K562 (cell line): ENCODE data around the gene TTC39C. TPM values are rescaled to one million over a fixed set of nuclear protein-coding genes. Genes with fewer than 3 reads are reported as not detected.

ENCODE experiments used
- ATAC-seq: fragments of 200-7000 bp; cut with Tn5 transposase; 3 replicates; pipeline ENCODE4 v1.9.1; 2020; ENCODE audit warnings: moderate library complexity
- BruUV-seq: library from RNA; stranded (reverse); fragments of 400-500 nt; replicated peaks from 2 replicates; lab custom pipeline; 2021; lab: Mats Ljungman, UMichigan
- CTCF ChIA-PET: fragments of 300-600 bp; formaldehyde crosslinking; extraction: SDS; loops from one replicate; lab custom pipeline; 2021; ENCODE audit warnings: low intra/inter-chr PET ratio; lab: Yijun Ruan, JAX
- POLR2A ChIA-PET: fragments of 300-600, 350-650 bp; sonication (Branson Sonifier 250); formaldehyde crosslinking; extraction: SDS; loops from one replicate; lab custom pipeline; 2021; ENCODE audit warnings: antibody characterized with exemption, inconsistent platforms; lab: Yijun Ruan, JAX
- DNase-seq, 4 experiments: peaks; one replicate each; pipeline versions ENCODE4 v3.0.0 to v3.0.0-alpha.2; 2011 to 2018; ENCODE audit warnings: low spot score in 3 of 4, mixed read lengths in 3 of 4; ENCODE audit errors: extremely low read depth in 1 of 4
- FAIRE-seq: peaks from 2 replicates; lab custom pipeline; 2011; peaks lifted over from hg19 to GRCh38; lab: Jason Lieb, UNC
- H2AFZ ChIP-seq: 2 replicates; pipeline ENCODE4 v1.6.0; 2011; ENCODE audit warnings: low read depth, low read length, control low read depth, inconsistent platforms
- H3K27ac ChIP-seq: fragments of 200-600 bp; 3 replicates; pipeline ENCODE4 v1.8.0; 2011; ENCODE audit warnings: low read depth, mild to moderate bottlenecking, control low read depth, inconsistent platforms, low read length, moderate library complexity, mixed read lengths; ENCODE audit errors: extremely low read depth
- H3K27me3 ChIP-seq, 2 experiments: fragments of 300-600 bp in 1 of 2; 2 replicates in 1 of 2; 3 replicates in 1 of 2; pipeline versions ENCODE4 v1.6.0 to v1.8.0; 2011; ENCODE audit warnings: inconsistent platforms in 2 of 2, low read length in 2 of 2, mild to moderate bottlenecking in 1 of 2, mixed read lengths in 1 of 2, moderate library complexity in 1 of 2; ENCODE audit not compliant: control insufficient read depth in 2 of 2, insufficient read depth in 2 of 2
- H3K36me3 ChIP-seq: fragments of 300-600 bp; 3 replicates; pipeline ENCODE4 v1.8.0; 2011; ENCODE audit warnings: mild to moderate bottlenecking, low read length, inconsistent platforms; ENCODE audit not compliant: control insufficient read depth, insufficient read depth
- H3K4me1 ChIP-seq, 2 experiments: fragments of 200-600 bp in 1 of 2; replicated peaks in 1 of 2; 2 replicates in 1 of 2; 3 replicates in 1 of 2; pipeline versions ENCODE4 v1.5.1 to v1.8.0; 2011; ENCODE audit warnings: inconsistent platforms in 2 of 2, low read length in 2 of 2, mild to moderate bottlenecking in 1 of 2, mixed read lengths in 1 of 2, moderate library complexity in 1 of 2; ENCODE audit not compliant: control insufficient read depth in 2 of 2, insufficient read depth in 2 of 2
- H3K4me2 ChIP-seq: 2 replicates; pipeline ENCODE4 v1.6.1; 2011; ENCODE audit warnings: low read length, control low read depth, inconsistent platforms, mixed read lengths; ENCODE audit not compliant: insufficient read depth
- H3K4me3 ChIP-seq: fragments of 200-600 bp; sonication (generic), shearing (Covaris generic); 2 replicates; pipeline ENCODE4 v1.5.1; 2016; ENCODE audit warnings: control low read depth, inconsistent platforms
- H3K79me2 ChIP-seq: fragments of 200-600 bp; 3 replicates; pipeline ENCODE4 v1.8.0; 2011; ENCODE audit warnings: low read length, inconsistent platforms; ENCODE audit not compliant: control insufficient read depth, insufficient read depth
- H3K9ac ChIP-seq, 2 experiments: 2 replicates each; pipeline versions ENCODE4 v1.6.0 to v1.6.1; 2011; ENCODE audit warnings: low read depth in 2 of 2, low read length in 2 of 2, control low read depth in 1 of 2, inconsistent platforms in 1 of 2, mild to moderate bottlenecking in 1 of 2, mixed read lengths in 1 of 2; ENCODE audit not compliant: insufficient read depth in 1 of 2
- H3K9me1 ChIP-seq: one replicate; pipeline ENCODE4 v1.6.0; 2011; ENCODE audit warnings: inconsistent platforms, mild to moderate bottlenecking, low read length, moderate library complexity; ENCODE audit not compliant: control insufficient read depth, insufficient read depth
- H3K9me3 ChIP-seq: replicated peaks from 2 replicates; pipeline ENCODE4 v1.5.1; 2011; ENCODE audit warnings: low read depth, low read length, inconsistent platforms; ENCODE audit not compliant: control insufficient read depth, insufficient read depth
- H4K20me1 ChIP-seq: replicated peaks from 2 replicates; pipeline ENCODE4 v1.6.1; 2011; ENCODE audit warnings: low read length, inconsistent platforms, mixed read lengths; ENCODE audit not compliant: control insufficient read depth, insufficient read depth
- BHLHE40 ChIP-seq: IDR thresholded peaks from 2 replicates; pipeline ENCODE4 v1.6.1; 2011; ENCODE audit warnings: low read length, improper control_type of control experiment
- DDX20 ChIP-seq: fragments of 450-650 bp; IDR thresholded peaks from 2 replicates; pipeline ENCODE4 v1.6.1; 2016; ENCODE audit warnings: missing genetic modification characterization, low read depth, mild to moderate bottlenecking, missing compliant biosample characterization, moderate library complexity
- HDAC8 ChIP-seq: fragments of 450-650 bp; IDR thresholded peaks from 2 replicates; pipeline ENCODE4 v1.6.1; 2016; ENCODE audit warnings: mild to moderate bottlenecking, missing genetic modification characterization, moderate library complexity, missing compliant biosample characterization
- HIVEP1 ChIP-seq: fragments of 250-450 bp; sonication (Bioruptor Pico); IDR thresholded peaks from 2 replicates; pipeline ENCODE4 v1.4.0; 2020; ENCODE audit warnings: mild to moderate bottlenecking
- HLTF ChIP-seq: fragments of 450-650 bp; IDR thresholded peaks from 2 replicates; pipeline ENCODE4 v1.6.1; 2016
- NELFE ChIP-seq: IDR thresholded peaks from 2 replicates; pipeline ENCODE4 v1.6.1; 2011; ENCODE audit warnings: mild to moderate bottlenecking; ENCODE audit not compliant: insufficient read depth, insufficient read length
- PHF8 ChIP-seq: fragments of 200-600 bp; sonication (generic); IDR thresholded peaks from 2 replicates; pipeline ENCODE4 v1.6.1; 2012; ENCODE audit warnings: mixed run types, mild to moderate bottlenecking, inconsistent platforms, low read length, moderate library complexity, borderline replicate concordance
- POLR3G ChIP-seq: IDR thresholded peaks from 2 replicates; pipeline ENCODE4 v1.6.1; 2011; ENCODE audit not compliant: insufficient read length, insufficient replicate concordance; ENCODE audit errors: extremely low read depth
- SMARCA5 ChIP-seq: fragments of 450-650 bp; IDR thresholded peaks from 2 replicates; pipeline ENCODE4 v1.6.1; 2016
- TCF7 ChIP-seq: sonication (generic); IDR thresholded peaks from 2 replicates; pipeline ENCODE4 v1.6.1; 2016; ENCODE audit warnings: antibody characterized with exemption, borderline replicate concordance
- WHSC1 ChIP-seq: IDR thresholded peaks from one replicate; pipeline ENCODE4 v1.6.1; 2012; ENCODE audit warnings: low read length, control low read depth, inconsistent platforms
- ZKSCAN1 ChIP-seq: fragments of 150-350 bp; IDR thresholded peaks from 2 replicates; pipeline ENCODE4 v1.6.1; 2016; ENCODE audit warnings: low read depth, low read length
- WGBS: fragments of 100-300 bp; shearing (Covaris generic); methylation state at CpG from one replicate; pipeline ENCODE4 v1.1.6; 2016; ENCODE audit warnings: low coverage, mixed read lengths; ENCODE audit not compliant: insufficient coverage; ENCODE audit errors: missing lambda C conversion rate; 5-methylcytosine and 5-hydroxymethylcytosine counted together
- in situ Hi-C: fragments of 300-500 bp; cut with MboI; formaldehyde crosslinking; loops from 4 replicates; pipeline ENCODE4 v1.15.0; 2018; ENCODE audit warnings: inconsistent platforms, mixed read lengths
- intact Hi-C: fragments of 100-400 bp; cut with micrococcal nuclease; formaldehyde crosslinking; loops from 2 replicates; pipeline ENCODE4 v1.14.2; 2022
- polyA plus RNA-seq, 8 experiments: library from polyadenylated mRNA; depleted of rRNA in 4 of 8; stranded (reverse) in 5 of 8; unstranded in 3 of 8; fragments of >200 nt; fragmentation: Nextera tagmentation in 2 of 8; fragmentation: Illumina TruSeq in 1 of 8; extraction: Ambion mirVana in 2 of 8; extraction: Trizol in 1 of 8; gene quantifications; 2 replicates each; pipeline versions ENCODE4 v1.2.1 to v1.2.3, GENCODE V29; 2011 to 2014; ENCODE audit warnings: inconsistent platforms in 1 of 8, missing spikeins in 1 of 8
- total RNA-seq, 7 experiments: library from RNA; depleted of rRNA in 6 of 7; stranded (reverse); fragments of >200 nt in 6 of 7; fragmentation: Illumina TruSeq in 2 of 7; extraction: Trizol in 2 of 7; gene quantifications; 2 replicates each; pipeline versions ENCODE4 v1.2.1 to v1.2.3, GENCODE V29; 2011 to 2021; ENCODE audit warnings: low replicate concordance in 1 of 7
- TF ChIP-seq, protein P1 (sequence below): fragments of 450-650 bp; formaldehyde crosslinking; IDR thresholded peaks from 2 replicates; pipeline ENCODE4 v1.4.0; 2020; ENCODE audit warnings: mild to moderate bottlenecking, moderate library complexity
- TF ChIP-seq, protein P2 (sequence below): fragments of 450-650 bp; formaldehyde crosslinking; IDR thresholded peaks from 2 replicates; pipeline ENCODE4 v1.4.0; 2020; ENCODE audit warnings: mild to moderate bottlenecking, moderate library complexity
- TF ChIP-seq, protein P3 (sequence below): fragments of 450-650 bp; IDR thresholded peaks from 2 replicates; pipeline ENCODE4 v1.6.1; 2016

Gene TTC39C
- total and polyA plus RNA-seq, 9 of the 15 experiments (the other 6 are each of a cell fraction or from before 2014, with no cell fraction given), result 0.01 to 0.58 (median 0.18) TPM; not detected in 5

DNA sequence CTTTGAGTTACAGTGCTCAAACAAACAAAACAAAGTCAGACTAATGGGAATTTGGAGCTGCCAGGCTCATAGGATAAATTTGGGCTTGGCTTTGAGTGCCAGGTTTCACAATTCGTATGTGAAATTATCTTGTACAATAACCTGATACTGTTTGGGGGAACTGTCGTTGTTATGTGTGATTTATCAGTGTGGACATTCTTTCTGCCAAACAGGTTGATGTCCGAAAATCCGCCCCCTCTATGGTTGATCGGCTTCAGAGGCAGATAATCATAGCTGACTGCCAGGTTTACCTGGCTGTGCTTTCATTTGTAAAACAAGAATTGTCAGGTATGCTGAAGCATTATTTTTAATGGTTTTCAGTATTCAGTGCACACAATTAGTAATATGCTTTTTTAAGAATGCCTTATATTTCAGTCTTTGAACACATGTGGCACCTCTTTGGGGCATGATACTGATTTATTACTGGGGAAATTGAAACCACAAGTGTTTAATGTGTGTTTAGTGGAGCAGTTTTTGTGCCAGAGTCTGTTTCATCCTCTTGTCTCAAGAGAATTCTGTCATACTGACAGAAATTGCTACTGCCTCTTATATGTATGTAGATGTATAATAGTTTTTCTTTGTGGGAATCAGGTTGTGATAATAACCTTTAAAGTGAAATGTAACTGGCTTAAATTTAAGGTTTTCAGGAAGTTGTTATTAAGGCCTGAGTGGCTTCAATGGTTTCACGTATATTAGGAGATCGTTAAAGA is 54.6 kb downstream of the TTC39C start:
- in situ Hi-C loops (no loop called here), intact Hi-C loops (no loop called here)
- 0% methylated on average over 7 of the region's 7 CpGs for WGBS
- H3K9me1 ChIP-seq, result no peaks in the 10 kb centered on the region
- no peaks in the 10 kb centered on the region for H4K20me1 ChIP-seq
- H3K27ac ChIP-seq, result no peak overlapping the region
- FAIRE-seq, result no peak
- no peak overlapping the region for H3K4me3 ChIP-seq
- CTCF ChIA-PET, result no interaction called here
- no TSS peak for BruUV-seq
- peaks cover 0 to 4% of the 10 kb centered on the region in 2 experiments; a peak in 1 of 5 replicates for H3K27me3 ChIP-seq
- no peaks in the 10 kb centered on the region for H3K79me2 ChIP-seq
- no peaks in the 10 kb centered on the region for H3K36me3 ChIP-seq
- POLR2A ChIA-PET, result no interaction called here
- ATAC-seq, result no peak
- H3K4me1 ChIP-seq, result no peaks in the 10 kb centered on the region
- DNase-seq, result no peak
- H3K4me2 ChIP-seq, result no peak overlapping the region
- TF ChIP-seq TCF7, result no peak
- TF ChIP-seq HDAC8 (tag), result no peak
- TF ChIP-seq BHLHE40, result no peak
- no peak for TF ChIP-seq NELFE
- no peak for TF ChIP-seq SMARCA5
- TF ChIP-seq, protein P1, sequence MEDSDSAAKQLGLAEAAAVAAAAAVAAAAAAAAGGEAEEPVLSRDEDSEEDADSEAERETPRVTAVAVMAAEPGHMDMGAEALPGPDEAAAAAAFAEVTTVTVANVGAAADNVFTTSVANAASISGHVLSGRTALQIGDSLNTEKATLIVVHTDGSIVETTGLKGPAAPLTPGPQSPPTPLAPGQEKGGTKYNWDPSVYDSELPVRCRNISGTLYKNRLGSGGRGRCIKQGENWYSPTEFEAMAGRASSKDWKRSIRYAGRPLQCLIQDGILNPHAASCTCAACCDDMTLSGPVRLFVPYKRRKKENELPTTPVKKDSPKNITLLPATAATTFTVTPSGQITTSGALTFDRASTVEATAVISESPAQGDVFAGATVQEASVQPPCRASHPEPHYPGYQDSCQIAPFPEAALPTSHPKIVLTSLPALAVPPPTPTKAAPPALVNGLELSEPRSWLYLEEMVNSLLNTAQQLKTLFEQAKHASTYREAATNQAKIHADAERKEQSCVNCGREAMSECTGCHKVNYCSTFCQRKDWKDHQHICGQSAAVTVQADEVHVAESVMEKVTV (CRISPR knock-in tag), result no peak
- no peak for TF ChIP-seq ZKSCAN1
- no peak for TF ChIP-seq HLTF
- TF ChIP-seq DDX20 (tag), result no peak
- no peak for TF ChIP-seq HIVEP1 (CRISPR knock-in tag)
- TF ChIP-seq POLR3G, result no peak
- TF ChIP-seq WHSC1, result no peak
- TF ChIP-seq, protein P2, sequence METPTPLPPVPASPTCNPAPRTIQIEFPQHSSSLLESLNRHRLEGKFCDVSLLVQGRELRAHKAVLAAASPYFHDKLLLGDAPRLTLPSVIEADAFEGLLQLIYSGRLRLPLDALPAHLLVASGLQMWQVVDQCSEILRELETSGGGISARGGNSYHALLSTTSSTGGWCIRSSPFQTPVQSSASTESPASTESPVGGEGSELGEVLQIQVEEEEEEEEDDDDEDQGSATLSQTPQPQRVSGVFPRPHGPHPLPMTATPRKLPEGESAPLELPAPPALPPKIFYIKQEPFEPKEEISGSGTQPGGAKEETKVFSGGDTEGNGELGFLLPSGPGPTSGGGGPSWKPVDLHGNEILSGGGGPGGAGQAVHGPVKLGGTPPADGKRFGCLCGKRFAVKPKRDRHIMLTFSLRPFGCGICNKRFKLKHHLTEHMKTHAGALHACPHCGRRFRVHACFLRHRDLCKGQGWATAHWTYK, result no peak
- TF ChIP-seq PHF8, result no peak
- TF ChIP-seq, protein P3, sequence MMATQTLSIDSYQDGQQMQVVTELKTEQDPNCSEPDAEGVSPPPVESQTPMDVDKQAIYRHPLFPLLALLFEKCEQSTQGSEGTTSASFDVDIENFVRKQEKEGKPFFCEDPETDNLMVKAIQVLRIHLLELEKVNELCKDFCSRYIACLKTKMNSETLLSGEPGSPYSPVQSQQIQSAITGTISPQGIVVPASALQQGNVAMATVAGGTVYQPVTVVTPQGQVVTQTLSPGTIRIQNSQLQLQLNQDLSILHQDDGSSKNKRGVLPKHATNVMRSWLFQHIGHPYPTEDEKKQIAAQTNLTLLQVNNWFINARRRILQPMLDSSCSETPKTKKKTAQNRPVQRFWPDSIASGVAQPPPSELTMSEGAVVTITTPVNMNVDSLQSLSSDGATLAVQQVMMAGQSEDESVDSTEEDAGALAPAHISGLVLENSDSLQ, result no peak
- H2AFZ ChIP-seq, result no peak overlapping the region
- no peaks in the 10 kb centered on the region for H3K9me3 ChIP-seq
- no peak overlapping the region for H3K9ac ChIP-seq
